Spleen (tissue), 7 donors: ENCODE measurements around the gene LRRC8B.

ENCODE experiments used
- POLR2A ChIP-seq, 3 donors: fragments of 450-650 bp; IDR thresholded peaks; one replicate each; pipeline ENCODE4 v1.5.1; 2017; ENCODE audit warnings: antibody characterized with exemption in 3 of 3, mild to moderate bottlenecking in 1 of 3
- POLR2AphosphoS5 ChIP-seq, 3 donors: sonication (generic); formaldehyde crosslinking; IDR thresholded peaks; one replicate each; pipeline ENCODE4 v1.5.1; 2017; ENCODE audit warnings: antibody characterized with exemption in 3 of 3
- TF ChIP-seq, protein P1 (sequence below), 11 experiments: fragments of 200-600 bp in 7 of 11; fragments of 450-650 bp in 4 of 11; sonication (generic) in 4 of 11; IDR thresholded peaks in 8 of 11; conservative IDR thresholded peaks in 3 of 11; 1 replicate in 7 of 11; 2 replicates in 4 of 11; pipeline versions ENCODE4 v1.4.0 to v1.8.0; 2016 to 2021; ENCODE audit warnings: antibody characterized with exemption in 11 of 11, inconsistent platforms in 4 of 11, mild to moderate bottlenecking in 1 of 11
- donor health status: DM: no; HTN: no; CAD: no; lungs with moderate emphysema.
- donor health status: DM: no; HTN: no; CAD: no.
- donor health status: DM: no; HTN: no; CAD: no.

DNA sequence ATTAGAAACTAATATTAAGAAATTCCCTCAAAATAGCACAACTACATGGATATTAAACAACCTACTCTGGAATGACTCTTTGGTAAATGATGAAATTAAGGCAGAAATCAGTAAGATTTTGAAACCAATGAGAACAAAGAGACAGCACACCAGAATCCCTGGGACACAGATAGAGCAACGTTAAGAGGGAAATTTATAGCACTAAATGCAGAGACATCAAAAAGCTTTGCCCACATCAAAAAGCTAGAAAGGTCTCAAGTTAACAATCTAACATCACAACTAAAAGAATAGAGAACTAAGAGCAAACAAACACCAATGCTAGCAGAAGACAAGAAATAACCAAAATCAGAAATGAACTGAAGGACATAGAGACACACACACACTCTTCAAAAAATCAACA lies 48.6 kb upstream of the LRRC8B start:
- TF ChIP-seq, protein P1, sequence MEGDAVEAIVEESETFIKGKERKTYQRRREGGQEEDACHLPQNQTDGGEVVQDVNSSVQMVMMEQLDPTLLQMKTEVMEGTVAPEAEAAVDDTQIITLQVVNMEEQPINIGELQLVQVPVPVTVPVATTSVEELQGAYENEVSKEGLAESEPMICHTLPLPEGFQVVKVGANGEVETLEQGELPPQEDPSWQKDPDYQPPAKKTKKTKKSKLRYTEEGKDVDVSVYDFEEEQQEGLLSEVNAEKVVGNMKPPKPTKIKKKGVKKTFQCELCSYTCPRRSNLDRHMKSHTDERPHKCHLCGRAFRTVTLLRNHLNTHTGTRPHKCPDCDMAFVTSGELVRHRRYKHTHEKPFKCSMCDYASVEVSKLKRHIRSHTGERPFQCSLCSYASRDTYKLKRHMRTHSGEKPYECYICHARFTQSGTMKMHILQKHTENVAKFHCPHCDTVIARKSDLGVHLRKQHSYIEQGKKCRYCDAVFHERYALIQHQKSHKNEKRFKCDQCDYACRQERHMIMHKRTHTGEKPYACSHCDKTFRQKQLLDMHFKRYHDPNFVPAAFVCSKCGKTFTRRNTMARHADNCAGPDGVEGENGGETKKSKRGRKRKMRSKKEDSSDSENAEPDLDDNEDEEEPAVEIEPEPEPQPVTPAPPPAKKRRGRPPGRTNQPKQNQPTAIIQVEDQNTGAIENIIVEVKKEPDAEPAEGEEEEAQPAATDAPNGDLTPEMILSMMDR (IDR thresholded peaks at IDR 0.05 in 8 of 11, conservative IDR thresholded peaks at IDR 0.05 in 3 of 11), result no peak
- no peak for TF ChIP-seq POLR2AphosphoS5 (IDR thresholded peaks at IDR 0.05)
- TF ChIP-seq POLR2A (IDR thresholded peaks at IDR 0.05), result no peak
